ENCODE data around the gene INPP4B.

The INPP4B gene

GRCh38 chr4:142703694-142704309, 142.3 kb downstream of the INPP4B start:
- H3K36me3 ChIP-seq (ENCODE audit: control insufficient read depth, insufficient read depth, low read length): no peaks in the 10 kb centered on the region
- no peak overlapping the region for H3K4me3 ChIP-seq (replicated peaks; ENCODE audit: low read depth, low read length)
- TF ChIP-seq CTCF (IDR thresholded peaks at IDR 0.05; ENCODE audit: insufficient read depth, low read length, poor library complexity, severe bottlenecking): no peak
- no peaks in the 10 kb centered on the region for H3K27me3 ChIP-seq (replicated peaks; ENCODE audit: control insufficient read depth, insufficient read depth, low read length)
- DNase-seq (ENCODE audit: extremely low read depth, insufficient read length): no peak

- no peak for DNase-seq (ENCODE audit: extremely low read depth, insufficient read length)
- no peak for TF ChIP-seq CTCF (IDR thresholded peaks at IDR 0.05; ENCODE audit: insufficient read depth, low read length, poor library complexity, severe bottlenecking)
- no peaks in the 10 kb centered on the region for H3K36me3 ChIP-seq (ENCODE audit: control insufficient read depth, insufficient read depth, low read length)
- no peaks in the 10 kb centered on the region for H3K27me3 ChIP-seq (replicated peaks; ENCODE audit: control insufficient read depth, insufficient read depth, low read length)
- no peak overlapping the region for H3K4me3 ChIP-seq (replicated peaks; ENCODE audit: low read depth, low read length)
These were observed 145.1 kb downstream of the INPP4B start for GRCh38 chr4:142701017-142701416.

GRCh38 chr4:142700531-142700930, 145.6 kb downstream of the INPP4B start:
- no peak for DNase-seq (ENCODE audit: extremely low read depth, insufficient read length)
- no peak for TF ChIP-seq CTCF (IDR thresholded peaks at IDR 0.05; ENCODE audit: insufficient read depth, low read length, poor library complexity, severe bottlenecking)
- Histone ChIP-seq H3K27me3 (replicated peaks; ENCODE audit: control insufficient read depth, insufficient read depth, low read length) (no peaks in the 10 kb centered on the region), H3K36me3 (ENCODE audit: control insufficient read depth, insufficient read depth, low read length) (no peaks in the 10 kb centered on the region), H3K4me3 (replicated peaks; ENCODE audit: low read depth, low read length) (no peak overlapping the region)

GRCh38 chr4:142698552-142698951, 147.5 kb downstream of the INPP4B start:
- Histone ChIP-seq H3K36me3 (ENCODE audit: control insufficient read depth, insufficient read depth, low read length) (no peaks in the 10 kb centered on the region), H3K4me3 (replicated peaks; ENCODE audit: low read depth, low read length) (no peak overlapping the region), H3K27me3 (replicated peaks; ENCODE audit: control insufficient read depth, insufficient read depth, low read length) (no peaks in the 10 kb centered on the region)
- DNase-seq (ENCODE audit: extremely low read depth, insufficient read length): no peak
- no peak for TF ChIP-seq CTCF (IDR thresholded peaks at IDR 0.05; ENCODE audit: insufficient read depth, low read length, poor library complexity, severe bottlenecking)

- no peak for DNase-seq (ENCODE audit: extremely low read depth, insufficient read length)
- Histone ChIP-seq H3K4me3 (replicated peaks; ENCODE audit: low read depth, low read length) (no peak overlapping the region), H3K36me3 (ENCODE audit: control insufficient read depth, insufficient read depth, low read length) (no peaks in the 10 kb centered on the region), H3K27me3 (replicated peaks; ENCODE audit: control insufficient read depth, insufficient read depth, low read length) (no peaks in the 10 kb centered on the region)
- TF ChIP-seq CTCF (IDR thresholded peaks at IDR 0.05; ENCODE audit: insufficient read depth, low read length, poor library complexity, severe bottlenecking): no peak
These were observed 148.2 kb downstream of the INPP4B start for GRCh38 chr4:142697928-142698327.

- no peak for DNase-seq (ENCODE audit: extremely low read depth, insufficient read length)
- TF ChIP-seq CTCF (IDR thresholded peaks at IDR 0.05; ENCODE audit: insufficient read depth, low read length, poor library complexity, severe bottlenecking): no peak
- no peaks in the 10 kb centered on the region for H3K36me3 ChIP-seq (ENCODE audit: control insufficient read depth, insufficient read depth, low read length)
- no peak overlapping the region for H3K4me3 ChIP-seq (replicated peaks; ENCODE audit: low read depth, low read length)
- no peaks in the 10 kb centered on the region for H3K27me3 ChIP-seq (replicated peaks; ENCODE audit: control insufficient read depth, insufficient read depth, low read length)
These were observed 148.8 kb downstream of the INPP4B start for GRCh38 chr4:142697320-142697719.
